Stimulated activated CD4-positive, alpha-beta T cell treated with anti-CD3 and anti-CD28 coated beads, Interleukin-1b, Interleukin-23, amount 100 ng/mL, for 4 hours (primary cell): Measurements from ENCODE around the gene KIRREL3.
"Not testable (repeated sequence)": the region's sequence is repeated elsewhere in the genome, so short reads cannot be mapped to it uniquely, and the experiment has no call there.

Experiments used
- DNase-seq, 2 donors: peaks; one replicate each; pipeline ENCODE4 v3.0.0-alpha.2; 2020; ENCODE audit warnings: low read depth in 2 of 2

KIRREL3 gene

GRCh38 chr11:126383339-126384335 lies 616.9 kb downstream of the KIRREL3 start:
- DNase-seq = no peak

GRCh38 chr11:126382641-126383040 lies 617.9 kb downstream of the KIRREL3 start:
- DNase-seq = not testable (repeated sequence)

- not testable (repeated sequence) for DNase-seq
Measured at GRCh38 chr11:126381960-126382359, 618.6 kb downstream of the KIRREL3 start.

GRCh38 chr11:126380909-126381308 lies 619.7 kb downstream of the KIRREL3 start:
- DNase-seq = no peak

- no peak for DNase-seq
Measured at GRCh38 chr11:126378763-126379162, 621.8 kb downstream of the KIRREL3 start.

GRCh38 chr11:126375726-126376125 lies 624.8 kb downstream of the KIRREL3 start:
- DNase-seq = no peak

GRCh38 chr11:126374562-126375300 lies 625.8 kb downstream of the KIRREL3 start:
- DNase-seq = not testable (repeated sequence)

- not testable (repeated sequence) for DNase-seq
Measured at GRCh38 chr11:126373389-126374066, 627.0 kb downstream of the KIRREL3 start.
